Neural cell (in vitro differentiated cells): ENCODE data around the gene RFX4. TPM values are rescaled to one million over a fixed set of nuclear protein-coding genes. Genes with fewer than 3 reads are reported as not detected.

Experiments
- H2AFZ ChIP-seq: fragments of 200-600, 300-800 bp; sonication (generic), shearing (Covaris generic); 2 replicates; pipeline ENCODE4 v1.6.0; 2014; ENCODE audit warnings: low read depth, mild to moderate bottlenecking, antibody characterized with exemption, low read length, moderate library complexity
- H3F3A ChIP-seq: fragments of 200-600 bp; shearing (Covaris generic); 2 replicates; pipeline ENCODE4 v1.6.1; 2016; ENCODE audit warnings: mild to moderate bottlenecking, moderate library complexity, mixed read lengths, antibody characterized with exemption, low read length; ENCODE audit not compliant: insufficient read depth, poor library complexity, severe bottlenecking
- H3K27ac ChIP-seq: fragments of 200-600, 300-800 bp; sonication (generic), shearing (Covaris generic); 2 replicates; pipeline ENCODE4 v1.5.1; 2014; ENCODE audit warnings: mild to moderate bottlenecking, low read length, moderate library complexity
- H3K27me3 ChIP-seq: fragments of 300-800, 200-600 bp; sonication (generic), shearing (Covaris generic); 2 replicates; pipeline ENCODE4 v1.6.0; 2014; ENCODE audit warnings: mild to moderate bottlenecking, low read depth, low read length, moderate library complexity; ENCODE audit not compliant: insufficient read depth
- H3K36me3 ChIP-seq: fragments of 300-800, 200-600 bp; sonication (generic), shearing (Covaris generic); 2 replicates; pipeline ENCODE4 v1.5.1; 2014; ENCODE audit warnings: mild to moderate bottlenecking, antibody characterized with exemption, low read length, moderate library complexity; ENCODE audit not compliant: insufficient read depth
- H3K4me2 ChIP-seq: fragments of 300-800, 200-600 bp; sonication (generic), shearing (Covaris generic); 2 replicates; pipeline ENCODE4 v1.6.0; 2014; ENCODE audit warnings: mild to moderate bottlenecking, low read length
- H3K4me3 ChIP-seq: fragments of 300-800, 200-600 bp; sonication (generic), shearing (Covaris generic); 2 replicates; pipeline ENCODE4 v1.5.1; 2014; ENCODE audit warnings: mild to moderate bottlenecking, low read length, moderate library complexity
- H3K79me2 ChIP-seq: fragments of 200-600 bp; shearing (Covaris generic); replicated peaks from 2 replicates; pipeline ENCODE4 v1.6.0; 2014; ENCODE audit warnings: mild to moderate bottlenecking, low read length, moderate library complexity; ENCODE audit not compliant: insufficient read depth
- H3K9ac ChIP-seq: fragments of 300-800, 200-600 bp; sonication (generic), shearing (Covaris generic); 2 replicates; pipeline ENCODE4 v1.6.1; 2016; ENCODE audit warnings: mild to moderate bottlenecking, low read length, mixed read lengths
- H3K9me2 ChIP-seq: fragments of 200-600 bp; shearing (Covaris generic); 2 replicates; pipeline ENCODE4 v1.6.1; 2016; ENCODE audit warnings: mild to moderate bottlenecking, low read length, mixed read lengths; ENCODE audit not compliant: insufficient read depth
- H3K9me3 ChIP-seq: fragments of 200-600, 300-800 bp; sonication (generic), shearing (Covaris generic); 2 replicates; pipeline ENCODE4 v1.6.1; 2016; ENCODE audit warnings: mild to moderate bottlenecking, mixed run types, low read length, moderate library complexity, mixed read lengths
- H4K20me1 ChIP-seq: fragments of 200-600 bp; shearing (Covaris generic); 2 replicates; pipeline ENCODE4 v1.6.1; 2016; ENCODE audit warnings: mild to moderate bottlenecking, mixed run types; ENCODE audit not compliant: insufficient read depth
- EP300 ChIP-seq: fragments of 450-650 bp; conservative IDR thresholded peaks from 2 replicates; pipeline ENCODE4 v1.6.1; 2014; ENCODE audit warnings: antibody characterized with exemption, mild to moderate bottlenecking, moderate library complexity; ENCODE audit not compliant: poor library complexity, severe bottlenecking
- EZH2 ChIP-seq: fragments of 200-600, 300-800 bp; shearing (Covaris generic), sonication (generic); IDR thresholded peaks from 2 replicates; pipeline ENCODE4 v1.6.1; 2014; ENCODE audit warnings: antibody characterized with exemption, low read length, borderline replicate concordance, mild to moderate bottlenecking; ENCODE audit not compliant: insufficient read depth, poor library complexity, severe bottlenecking
- SMC3 ChIP-seq: fragments of 450-650 bp; conservative IDR thresholded peaks from 2 replicates; pipeline ENCODE4 v1.6.1; 2014; ENCODE audit warnings: antibody characterized with exemption, mild to moderate bottlenecking, moderate library complexity; ENCODE audit not compliant: poor library complexity
- TAF1 ChIP-seq: IDR thresholded peaks from 2 replicates; pipeline ENCODE4 v1.6.1; 2012; ENCODE audit warnings: low read depth
- polyA plus RNA-seq: library from polyadenylated mRNA; depleted of rRNA; stranded (reverse); fragments of >200 nt; gene quantifications from 2 replicates; pipeline ENCODE4 v1.2.3, GENCODE V29; 2014
- TF ChIP-seq, protein P1 (sequence below): IDR thresholded peaks from 2 replicates; pipeline ENCODE4 v1.6.1; 2012; ENCODE audit warnings: borderline replicate concordance
- TF ChIP-seq, protein P2 (sequence below): fragments of 450-650 bp; IDR thresholded peaks from 2 replicates; pipeline ENCODE4 v1.5.1; 2014; ENCODE audit warnings: antibody characterized with exemption, mild to moderate bottlenecking, moderate library complexity; ENCODE audit not compliant: poor library complexity, severe bottlenecking

RFX4 gene
- polyA plus RNA-seq, 1 donor from 2014 or later: 0.22 TPM

DNA sequence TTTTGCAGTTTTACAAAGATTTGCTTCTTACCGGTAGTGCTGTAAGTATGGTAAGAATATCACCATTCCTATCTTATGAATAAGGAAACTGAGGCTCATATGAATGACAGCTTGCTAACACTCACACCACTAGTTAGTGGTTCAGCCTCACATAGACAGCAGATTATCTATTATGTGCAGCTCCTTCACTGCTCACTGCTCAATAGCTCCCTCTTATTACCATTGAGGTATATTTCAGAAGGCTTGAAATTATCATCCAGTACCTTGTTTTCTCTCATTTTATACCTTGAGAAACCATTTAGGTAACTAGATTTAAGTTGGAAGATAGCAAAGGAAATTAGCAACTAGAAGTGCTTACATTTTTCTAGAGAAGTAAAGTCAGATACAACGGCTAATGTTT lies 207.2 kb downstream of the RFX4 start:
- H3K9me2 ChIP-seq: no peaks in the 10 kb centered on the region
- no peaks in the 10 kb centered on the region for H3K9me3 ChIP-seq
- TF ChIP-seq, protein P1, sequence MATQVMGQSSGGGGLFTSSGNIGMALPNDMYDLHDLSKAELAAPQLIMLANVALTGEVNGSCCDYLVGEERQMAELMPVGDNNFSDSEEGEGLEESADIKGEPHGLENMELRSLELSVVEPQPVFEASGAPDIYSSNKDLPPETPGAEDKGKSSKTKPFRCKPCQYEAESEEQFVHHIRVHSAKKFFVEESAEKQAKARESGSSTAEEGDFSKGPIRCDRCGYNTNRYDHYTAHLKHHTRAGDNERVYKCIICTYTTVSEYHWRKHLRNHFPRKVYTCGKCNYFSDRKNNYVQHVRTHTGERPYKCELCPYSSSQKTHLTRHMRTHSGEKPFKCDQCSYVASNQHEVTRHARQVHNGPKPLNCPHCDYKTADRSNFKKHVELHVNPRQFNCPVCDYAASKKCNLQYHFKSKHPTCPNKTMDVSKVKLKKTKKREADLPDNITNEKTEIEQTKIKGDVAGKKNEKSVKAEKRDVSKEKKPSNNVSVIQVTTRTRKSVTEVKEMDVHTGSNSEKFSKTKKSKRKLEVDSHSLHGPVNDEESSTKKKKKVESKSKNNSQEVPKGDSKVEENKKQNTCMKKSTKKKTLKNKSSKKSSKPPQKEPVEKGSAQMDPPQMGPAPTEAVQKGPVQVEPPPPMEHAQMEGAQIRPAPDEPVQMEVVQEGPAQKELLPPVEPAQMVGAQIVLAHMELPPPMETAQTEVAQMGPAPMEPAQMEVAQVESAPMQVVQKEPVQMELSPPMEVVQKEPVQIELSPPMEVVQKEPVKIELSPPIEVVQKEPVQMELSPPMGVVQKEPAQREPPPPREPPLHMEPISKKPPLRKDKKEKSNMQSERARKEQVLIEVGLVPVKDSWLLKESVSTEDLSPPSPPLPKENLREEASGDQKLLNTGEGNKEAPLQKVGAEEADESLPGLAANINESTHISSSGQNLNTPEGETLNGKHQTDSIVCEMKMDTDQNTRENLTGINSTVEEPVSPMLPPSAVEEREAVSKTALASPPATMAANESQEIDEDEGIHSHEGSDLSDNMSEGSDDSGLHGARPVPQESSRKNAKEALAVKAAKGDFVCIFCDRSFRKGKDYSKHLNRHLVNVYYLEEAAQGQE: no peak
- H3F3A ChIP-seq: no peaks in the 10 kb centered on the region
- H4K20me1 ChIP-seq: no peaks in the 10 kb centered on the region
- no peaks in the 10 kb centered on the region for H3K27me3 ChIP-seq
- H3K9ac ChIP-seq: no peak overlapping the region
- H3K4me2 ChIP-seq: no peak overlapping the region
- H3K36me3 ChIP-seq: peaks cover 20% of the 10 kb centered on the region
- H3K79me2 ChIP-seq: no peaks in the 10 kb centered on the region
- H3K27ac ChIP-seq: no peak overlapping the region
- no peak overlapping the region for H3K4me3 ChIP-seq
- no peak overlapping the region for H2AFZ ChIP-seq

DNA sequence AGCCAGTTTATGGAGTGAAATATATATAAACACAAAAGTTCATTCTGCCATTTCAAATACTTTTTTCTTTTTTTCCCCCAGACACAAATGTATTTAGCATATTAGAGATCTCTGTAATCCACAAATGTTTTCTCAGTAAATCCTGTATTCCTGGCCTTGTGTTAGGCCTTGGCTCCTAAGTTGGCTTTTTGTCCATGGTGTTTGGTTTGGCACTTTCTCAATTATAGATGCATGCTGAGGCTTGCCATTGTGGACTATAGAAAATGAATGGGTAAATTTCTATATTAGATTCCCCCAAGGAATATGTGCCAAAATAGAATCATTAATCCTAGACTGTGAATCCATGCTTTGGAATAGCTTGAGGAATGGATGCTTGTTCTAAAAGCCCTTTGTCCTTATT lies 208.7 kb downstream of the RFX4 start:
- no peak overlapping the region for H3K27ac ChIP-seq
- H3K9me3 ChIP-seq: no peaks in the 10 kb centered on the region
- no peak overlapping the region for H3K4me2 ChIP-seq
- H3F3A ChIP-seq: no peaks in the 10 kb centered on the region
- TF ChIP-seq EP300: no peak
- TF ChIP-seq, protein P1: no peak
- TF ChIP-seq EZH2: no peak
- no peak for TF ChIP-seq TAF1
- TF ChIP-seq, protein P2, sequence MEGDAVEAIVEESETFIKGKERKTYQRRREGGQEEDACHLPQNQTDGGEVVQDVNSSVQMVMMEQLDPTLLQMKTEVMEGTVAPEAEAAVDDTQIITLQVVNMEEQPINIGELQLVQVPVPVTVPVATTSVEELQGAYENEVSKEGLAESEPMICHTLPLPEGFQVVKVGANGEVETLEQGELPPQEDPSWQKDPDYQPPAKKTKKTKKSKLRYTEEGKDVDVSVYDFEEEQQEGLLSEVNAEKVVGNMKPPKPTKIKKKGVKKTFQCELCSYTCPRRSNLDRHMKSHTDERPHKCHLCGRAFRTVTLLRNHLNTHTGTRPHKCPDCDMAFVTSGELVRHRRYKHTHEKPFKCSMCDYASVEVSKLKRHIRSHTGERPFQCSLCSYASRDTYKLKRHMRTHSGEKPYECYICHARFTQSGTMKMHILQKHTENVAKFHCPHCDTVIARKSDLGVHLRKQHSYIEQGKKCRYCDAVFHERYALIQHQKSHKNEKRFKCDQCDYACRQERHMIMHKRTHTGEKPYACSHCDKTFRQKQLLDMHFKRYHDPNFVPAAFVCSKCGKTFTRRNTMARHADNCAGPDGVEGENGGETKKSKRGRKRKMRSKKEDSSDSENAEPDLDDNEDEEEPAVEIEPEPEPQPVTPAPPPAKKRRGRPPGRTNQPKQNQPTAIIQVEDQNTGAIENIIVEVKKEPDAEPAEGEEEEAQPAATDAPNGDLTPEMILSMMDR: no peak
- no peak for TF ChIP-seq SMC3
- no peak overlapping the region for H3K4me3 ChIP-seq
- no peaks in the 10 kb centered on the region for H4K20me1 ChIP-seq
- H3K27me3 ChIP-seq: no peaks in the 10 kb centered on the region
- H3K9ac ChIP-seq: no peak overlapping the region
- H3K36me3 ChIP-seq: peaks cover 14% of the 10 kb centered on the region
- H3K9me2 ChIP-seq: no peaks in the 10 kb centered on the region
- H3K79me2 ChIP-seq: no peaks in the 10 kb centered on the region
- no peak overlapping the region for H2AFZ ChIP-seq
